AG04449 (cell line): ENCODE data around the gene RBM42.

Experiments
- CTCF ChIA-PET: fragments of 350-600 bp; formaldehyde crosslinking; extraction: SDS; loops from one replicate; lab custom pipeline; 2021; ENCODE audit warnings: antibody characterized with exemption; lab: Yijun Ruan, JAX
- POLR2A ChIA-PET: fragments of 400-600, 350-600 bp; formaldehyde crosslinking; extraction: SDS; loops from one replicate; lab custom pipeline; 2020; ENCODE audit warnings: antibody characterized with exemption, inconsistent platforms; lab: Yijun Ruan, JAX
- DNase-seq: peaks from one replicate; pipeline ENCODE4 v3.0.0-alpha.2; 2010; ENCODE audit warnings: low read depth, low spot score
- H3K4me3 ChIP-seq: 2 replicates; pipeline ENCODE4 v1.5.1; 2011; ENCODE audit warnings: low read depth, mild to moderate bottlenecking, control low read depth, low read length
- CTCF ChIP-seq: IDR thresholded peaks from one replicate; pipeline ENCODE4 v1.5.1; 2011; ENCODE audit warnings: mild to moderate bottlenecking, moderate library complexity, low read length, control low read depth, inconsistent platforms; ENCODE audit not compliant: insufficient read depth; ENCODE audit errors: missing control alignments

Gene RBM42

GRCh38 chr19:35628264-35628564 lies 622 bp upstream of the RBM42 start:
- ChIA-PET CTCF (no interaction called here), POLR2A (no interaction called here)
- no peak for TF ChIP-seq CTCF
- H3K4me3 ChIP-seq = peak overlapping the region; percentile 57
- DNase-seq = no peak

GRCh38 chr19:35629332-35629633 lies 447 bp downstream of the RBM42 start:
- peak overlapping the region; percentile 98 for H3K4me3 ChIP-seq
- no peak for DNase-seq
- POLR2A ChIA-PET = no interaction called here
- TF ChIP-seq CTCF = no peak
- CTCF ChIA-PET = no interaction called here

GRCh38 chr19:35633727-35634440 lies 5.0 kb downstream of the RBM42 start:
- TF ChIP-seq CTCF = no peak
- ChIA-PET CTCF (no interaction called here), POLR2A (no interaction called here)
- H3K4me3 ChIP-seq = no peak overlapping the region
- DNase-seq = no peak

- DNase-seq = no peak
- ChIA-PET POLR2A (interaction anchor here (0.8 kb wide), 1 partner anchor 12 kb away, joined by 3 read pairs; no protein-coding TSS in a partner anchor), CTCF (no interaction called here)
- no peak for TF ChIP-seq CTCF
- no peak overlapping the region for H3K4me3 ChIP-seq
Measured at GRCh38 chr19:35636651-35637050, 7.8 kb downstream of the RBM42 start.

- POLR2A ChIA-PET = no interaction called here
- CTCF ChIA-PET = interaction anchor here (1.0 kb wide), 1 partner anchor 89 kb away, joined by 3 read pairs; no protein-coding TSS in a partner anchor
Measured at GRCh38 chr19:35637165-35637564, 8.3 kb downstream of the RBM42 start.

GRCh38 chr19:35639321-35639639 lies 10.4 kb downstream of the RBM42 start:
- no peak for DNase-seq
- TF ChIP-seq CTCF = no peak
- H3K4me3 ChIP-seq = no peak overlapping the region
- ChIA-PET POLR2A (no interaction called here), CTCF (no interaction called here)

More at GRCh38 chr19:35637165-35637564, 8.3 kb downstream of the RBM42 start:
- H3K4me3 ChIP-seq = no peak overlapping the region
- no peak for DNase-seq
- TF ChIP-seq CTCF = no peak
